H9 (cell line): ENCODE results near the gene CBX1. TPM values are rescaled to one million over a fixed set of nuclear protein-coding genes. Genes with fewer than 3 reads are reported as not detected.
A peak's percentile ranks its signal among the peaks of the same experiment; 100 is the strongest.

Experiments used
- DNase-seq: peaks from one replicate; pipeline ENCODE4 v3.0.0-alpha.2; 2017
- H2AFZ ChIP-seq: one replicate; pipeline ENCODE4 v1.6.1; 2013; ENCODE audit warnings: mild to moderate bottlenecking, low read length, control low read depth, moderate library complexity
- H2AK5ac ChIP-seq: 2 replicates; pipeline ENCODE4 v1.6.1; 2013; ENCODE audit warnings: low read length, control low read depth, mixed read lengths; ENCODE audit not compliant: insufficient read length
- H2BK120ac ChIP-seq: one replicate; pipeline ENCODE4 v1.6.1; 2013; ENCODE audit warnings: low read depth, mild to moderate bottlenecking, low read length, control low read depth, inconsistent platforms; ENCODE audit not compliant: poor library complexity, severe bottlenecking
- H2BK12ac ChIP-seq: 2 replicates; pipeline ENCODE4 v1.6.1; 2013; ENCODE audit warnings: low read length, control low read depth, mixed read lengths, low read depth; ENCODE audit not compliant: insufficient read length
- H2BK15ac ChIP-seq: 2 replicates; pipeline ENCODE4 v1.6.1; 2013; ENCODE audit warnings: low read depth, low read length, control low read depth
- H2BK20ac ChIP-seq: one replicate; pipeline ENCODE4 v1.6.1; 2013; ENCODE audit warnings: low read depth, mild to moderate bottlenecking, low read length, control low read depth, inconsistent platforms; ENCODE audit not compliant: poor library complexity, severe bottlenecking
- H2BK5ac ChIP-seq: 2 replicates; pipeline ENCODE4 v1.6.1; 2013; ENCODE audit warnings: low read length, control low read depth, mixed read lengths; ENCODE audit not compliant: insufficient read length
- H3K14ac ChIP-seq: 2 replicates; pipeline ENCODE4 v1.6.1; 2013; ENCODE audit warnings: low read length, control low read depth; ENCODE audit not compliant: insufficient read depth
- H3K18ac ChIP-seq: 2 replicates; pipeline ENCODE4 v1.6.1; 2013; ENCODE audit warnings: low read depth, mild to moderate bottlenecking, mixed read lengths, low read length, control low read depth; ENCODE audit not compliant: insufficient read length
- H3K23ac ChIP-seq: 2 replicates; pipeline ENCODE4 v1.6.1; 2013; ENCODE audit warnings: low read length, control low read depth, mixed read lengths, low read depth; ENCODE audit not compliant: insufficient read length
- H3K23me2 ChIP-seq: 2 replicates; pipeline ENCODE4 v1.6.1; 2013; ENCODE audit warnings: low read depth, mild to moderate bottlenecking, mixed read lengths, low read length, control low read depth; ENCODE audit not compliant: insufficient read length, poor library complexity, severe bottlenecking
- H3K27ac ChIP-seq: 2 replicates; pipeline ENCODE4 v1.5.1; 2013; ENCODE audit warnings: low read length, control low read depth, mixed read lengths, low read depth; ENCODE audit not compliant: insufficient read length
- H3K27me3 ChIP-seq: 2 replicates; pipeline ENCODE4 v1.6.1; 2013; ENCODE audit warnings: low read length, control low read depth, inconsistent platforms; ENCODE audit not compliant: insufficient read depth
- H3K4ac ChIP-seq: 2 replicates; pipeline ENCODE4 v1.6.1; 2013; ENCODE audit warnings: low read depth, mild to moderate bottlenecking, control low read depth, inconsistent platforms, low read length, moderate library complexity
- H3K4me1 ChIP-seq: 2 replicates; pipeline ENCODE4 v1.6.1; 2013; ENCODE audit warnings: low read length, control low read depth, inconsistent platforms; ENCODE audit not compliant: insufficient read depth
- H3K4me2 ChIP-seq: 2 replicates; pipeline ENCODE4 v1.6.1; 2013; ENCODE audit warnings: low read length, control low read depth, mixed read lengths; ENCODE audit not compliant: insufficient read length, insufficient read depth
- H3K56ac ChIP-seq: 2 replicates; pipeline ENCODE4 v1.6.1; 2013; ENCODE audit warnings: low read depth, mild to moderate bottlenecking, mixed read lengths, low read length, control low read depth; ENCODE audit not compliant: insufficient read length
- H3K79me1 ChIP-seq: 2 replicates; pipeline ENCODE4 v1.6.1; 2013; ENCODE audit warnings: low read depth, mild to moderate bottlenecking, moderate library complexity, low read length, control low read depth, inconsistent platforms; ENCODE audit not compliant: insufficient read depth, poor library complexity, severe bottlenecking
- H3K79me2 ChIP-seq: 2 replicates; pipeline ENCODE4 v1.6.1; 2013; ENCODE audit warnings: low read length, control low read depth, inconsistent platforms; ENCODE audit not compliant: insufficient read depth
- H3K9ac ChIP-seq: 2 replicates; pipeline ENCODE4 v1.6.1; 2013; ENCODE audit warnings: low read length, control low read depth, mixed read lengths; ENCODE audit not compliant: insufficient read length; ENCODE audit errors: extremely low read depth
- H3K9me3 ChIP-seq: one replicate; pipeline ENCODE4 v1.6.1; 2013; ENCODE audit warnings: low read depth, low read length, inconsistent platforms; ENCODE audit not compliant: control insufficient read depth
- H3T11ph ChIP-seq: one replicate; pipeline ENCODE4 v1.6.1; 2013; ENCODE audit warnings: mild to moderate bottlenecking, low read length, control low read depth, inconsistent platforms
- H4K20me1 ChIP-seq: one replicate; pipeline ENCODE4 v1.6.1; 2013; ENCODE audit not compliant: control insufficient read depth, insufficient read length, insufficient read depth
- H4K5ac ChIP-seq: 2 replicates; pipeline ENCODE4 v1.6.1; 2013; ENCODE audit warnings: low read depth, mild to moderate bottlenecking, mixed read lengths, low read length, control low read depth; ENCODE audit not compliant: insufficient read length
- H4K8ac ChIP-seq: replicated peaks from 2 replicates; pipeline ENCODE4 v1.6.1; 2013; ENCODE audit warnings: low read length, control low read depth, mixed read lengths, low read depth; ENCODE audit not compliant: insufficient read length
- H4K91ac ChIP-seq: 2 replicates; pipeline ENCODE4 v1.6.1; 2013; ENCODE audit warnings: low read depth, mild to moderate bottlenecking, moderate library complexity, mixed read lengths, low read length, control low read depth; ENCODE audit not compliant: insufficient read length
- H3K27ac Mint-ChIP-seq, 3 experiments: 2 replicates in 2 of 3; 3 replicates in 1 of 3; pipeline ENCODE4 v1.8.0; 2020 to 2021; ENCODE audit warnings: mixed read lengths in 3 of 3, mild to moderate bottlenecking in 1 of 3, moderate library complexity in 1 of 3
- H3K27me3 Mint-ChIP-seq: 2 replicates; pipeline ENCODE4 v1.8.0; 2021; ENCODE audit warnings: low read depth, mild to moderate bottlenecking, moderate library complexity, mixed read lengths
- H3K36me3 Mint-ChIP-seq, 3 experiments: 2 replicates in 2 of 3; 3 replicates in 1 of 3; pipeline ENCODE4 v1.8.0; 2020 to 2021; ENCODE audit warnings: low read depth in 3 of 3, mixed read lengths in 3 of 3; ENCODE audit not compliant: insufficient read depth in 1 of 3
- H3K4me1 Mint-ChIP-seq, 2 experiments: 2 replicates each; pipeline ENCODE4 v1.8.0; 2020; ENCODE audit warnings: mixed read lengths in 2 of 2
- H3K4me3 Mint-ChIP-seq, 2 experiments: 2 replicates in 1 of 2; 3 replicates in 1 of 2; pipeline ENCODE4 v1.8.0; 2020 to 2021; ENCODE audit warnings: mild to moderate bottlenecking in 2 of 2, mixed read lengths in 2 of 2, moderate library complexity in 1 of 2
- H3K9me3 Mint-ChIP-seq, 2 experiments: 2 replicates in 1 of 2; 3 replicates in 1 of 2; pipeline ENCODE4 v1.8.0; 2020; ENCODE audit warnings: mild to moderate bottlenecking in 2 of 2, mixed read lengths in 2 of 2, moderate library complexity in 1 of 2
- CTCF ChIP-seq: fragments of 200-600 bp; sonication (generic); conservative IDR thresholded peaks from 3 replicates; pipeline ENCODE4 v1.8.0; 2021; ENCODE audit warnings: antibody characterized with exemption, mild to moderate bottlenecking
- WGBS: extraction: QIAGEN DNeasy Blood & Tissue Kit; methylation state at CpG from one replicate; pipeline ENCODE4 v1.1.7; 2013; ENCODE audit warnings: missing lambda C conversion rate, low lambda C conversion rate, mixed read lengths; ENCODE audit not compliant: insufficient read length; ENCODE audit errors: extremely low coverage; 5-methylcytosine and 5-hydroxymethylcytosine counted together
- microRNA-seq: library from miRNA; unstranded; fragments of <30 nt; microRNA quantifications from one replicate; pipeline ENCODE4, GENCODE V29; 2020; ENCODE audit warnings: borderline microRNAs expressed
- total RNA-seq: library from RNA; stranded (reverse); gene quantifications from 2 replicates; pipeline ENCODE4 v1.2.1, GENCODE V29; 2021

The CBX1 gene
- total RNA-seq, 1 experiment from 2014 or later: 155 TPM

- H3K4me3 Mint-ChIP-seq: no peak overlapping the region
- Histone ChIP-seq H3K9ac (no peak overlapping the region), H3K79me1 (no peaks in the 10 kb centered on the region), H3K23ac (no peak overlapping the region), H4K8ac (no peak overlapping the region), H2BK120ac (no peak overlapping the region), H3K27ac (no peak overlapping the region), H2BK12ac (no peak overlapping the region), H2BK20ac (no peak overlapping the region), H2AK5ac (no peak overlapping the region), H3K79me2 (no peaks in the 10 kb centered on the region), H4K91ac (no peak overlapping the region), H3K23me2 (peaks cover 19% of the 10 kb centered on the region), H3K27me3 (peaks cover 2% of the 10 kb centered on the region; the same call in 1 of the 2 replicates), H3K9me3 (no peaks in the 10 kb centered on the region), H3K18ac (no peak overlapping the region), H3K14ac (no peak overlapping the region), H2BK5ac (no peak overlapping the region), H3K56ac (no peak overlapping the region), H2BK15ac (no peak overlapping the region), H3K4me2 (no peak overlapping the region), H3T11ph (no peak overlapping the region), H4K20me1 (no peaks in the 10 kb centered on the region), H3K4me1 (no peaks in the 10 kb centered on the region), H3K4ac (no peak overlapping the region), H4K5ac (no peak overlapping the region), H2AFZ (no peak overlapping the region)
- no peak overlapping the region for H3K27ac Mint-ChIP-seq
- H3K4me1 Mint-ChIP-seq: peaks cover 28 to 30% of the 10 kb centered on the region in 2 experiments
- no peak for DNase-seq
- WGBS: no CpG with 5 or more reads among the region's 5 CpGs
- no peaks in the 10 kb centered on the region; a peak in 1 of 5 replicates for H3K9me3 Mint-ChIP-seq
- H3K36me3 Mint-ChIP-seq: no peaks in the 10 kb centered on the region
- no peak for TF ChIP-seq CTCF
- peaks cover 35% of the 10 kb centered on the region for H3K27me3 Mint-ChIP-seq
Observed at GRCh38 chr17:48021934-48022333, 79.3 kb downstream of the CBX1 start.

Small RNA genes lying within 50 kb of the gene (microRNA-seq; reads per million reads assigned to microRNA genes)
- 4.2 reads per million, percentile 31 among the genes with 10 or more reads in this experiment for gene MIR152

Other genes starting within 250 kb of the CBX1 start
- gene SP2, start 205.2 kb downstream of the CBX1 start, total RNA-seq: 19.3 and 20.0 TPM in 2 replicates
- gene PNPO, start 159.9 kb downstream of the CBX1 start, total RNA-seq: 6.7 and 7.3 TPM in 2 replicates
- not detected in 2 replicates for gene PRR15L, start 143.6 kb downstream of the CBX1 start, total RNA-seq
- gene CDK5RAP3, start 130.4 kb downstream of the CBX1 start, total RNA-seq: 144 and 149 TPM in 2 replicates
- 0.68 and 0.77 TPM in 2 replicates for gene COPZ2, start 63.7 kb downstream of the CBX1 start, total RNA-seq
- gene NFE2L1, start 53.1 kb downstream of the CBX1 start, total RNA-seq: 158 and 161 TPM in 2 replicates
- 20.0 and 21.7 TPM in 2 replicates for gene SNX11, start 6.3 kb upstream of the CBX1 start, total RNA-seq